ENCODE measurements around the gene MLF1.

MLF1 gene

DNA sequence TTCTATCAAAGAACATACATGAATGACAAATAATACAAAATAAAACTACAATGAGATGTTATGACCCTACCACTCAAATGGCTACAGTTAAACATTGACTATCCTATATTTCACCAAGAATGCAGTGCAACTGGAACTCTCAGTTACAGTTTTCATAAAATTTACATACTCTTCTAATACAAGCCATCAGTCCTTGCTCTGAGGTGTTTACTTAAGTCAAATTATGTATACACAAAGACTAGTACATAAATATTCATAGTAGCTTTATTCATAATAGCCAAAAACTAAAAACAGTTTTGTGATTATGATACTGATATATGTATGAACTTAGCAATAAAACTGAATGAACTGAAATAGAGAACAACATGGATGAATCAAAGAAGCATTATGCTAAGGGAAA lies 19.2 kb downstream of the MLF1 start:
- DNase-seq = no peak

GRCh38 chr3:158600787-158601186 lies 29.8 kb downstream of the MLF1 start:
- no peak for DNase-seq

GRCh38 chr3:158602227-158602626 lies 31.2 kb downstream of the MLF1 start:
- DNase-seq = no peak

DNA sequence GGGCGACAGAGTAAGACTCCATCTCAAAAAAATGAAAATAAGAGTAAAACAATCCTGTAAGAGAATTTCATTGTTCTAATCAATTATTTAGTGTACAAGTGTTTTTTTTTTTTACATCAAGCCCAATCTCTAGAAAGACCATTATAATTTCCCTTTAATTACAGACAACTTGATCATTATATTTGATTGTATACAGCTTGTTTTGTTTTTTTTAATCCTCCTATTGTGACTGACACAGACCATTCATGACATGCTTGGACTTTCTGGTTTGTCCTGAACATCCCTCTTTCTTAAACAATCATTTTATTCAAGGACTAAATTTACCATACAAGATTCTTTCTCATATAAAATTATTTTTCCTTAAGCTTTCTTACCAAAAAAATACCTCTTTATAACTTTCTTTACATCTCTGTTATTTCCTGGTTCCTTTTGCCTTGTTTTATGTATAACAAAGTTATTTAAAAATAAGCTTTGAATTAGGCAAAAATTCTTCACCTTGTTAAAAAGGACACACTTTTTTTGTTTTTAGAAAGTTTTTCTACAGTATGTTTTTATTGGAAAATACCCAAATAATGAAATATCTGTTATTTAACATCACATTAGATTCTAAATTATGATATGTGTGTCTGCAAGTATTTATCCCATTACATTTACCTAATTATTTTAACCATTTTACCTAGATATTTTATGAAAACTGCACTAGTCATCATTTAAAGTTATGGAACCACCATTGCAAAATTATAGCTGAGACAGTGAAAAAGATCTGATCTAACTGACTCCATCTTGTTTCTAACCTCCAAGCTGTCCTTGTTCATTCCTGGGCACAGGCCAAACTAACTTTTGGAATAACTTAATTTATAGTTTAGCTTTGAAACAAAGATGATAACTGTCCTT lies 47.2 kb downstream of the MLF1 start:
- DNase-seq = no peak

DNA sequence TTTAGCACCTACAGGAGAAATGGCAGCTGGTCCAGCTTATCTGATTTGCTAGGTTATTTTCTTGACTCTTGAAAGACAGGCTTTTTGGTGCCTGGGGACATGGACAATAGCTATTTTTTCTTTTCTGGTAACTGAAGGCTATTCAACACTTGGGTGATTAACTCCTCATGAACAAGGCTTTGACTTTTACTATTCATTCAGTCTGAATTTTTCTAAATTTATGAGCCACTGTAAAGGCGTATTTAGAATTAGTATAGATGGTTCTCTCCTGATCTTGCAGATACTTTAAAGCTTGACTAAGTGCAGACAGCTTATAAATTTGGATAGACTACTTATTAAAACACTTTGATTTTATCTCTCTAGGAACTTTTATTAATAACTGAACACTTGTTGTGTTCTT lies 54.9 kb downstream of the MLF1 start:
- DNase-seq = no peak

- no peak for DNase-seq
Measured at GRCh38 chr3:158631981-158632380, 61.0 kb downstream of the MLF1 start.

- no peak for DNase-seq
Measured at GRCh38 chr3:158640646-158641045, 69.7 kb downstream of the MLF1 start.

DNA sequence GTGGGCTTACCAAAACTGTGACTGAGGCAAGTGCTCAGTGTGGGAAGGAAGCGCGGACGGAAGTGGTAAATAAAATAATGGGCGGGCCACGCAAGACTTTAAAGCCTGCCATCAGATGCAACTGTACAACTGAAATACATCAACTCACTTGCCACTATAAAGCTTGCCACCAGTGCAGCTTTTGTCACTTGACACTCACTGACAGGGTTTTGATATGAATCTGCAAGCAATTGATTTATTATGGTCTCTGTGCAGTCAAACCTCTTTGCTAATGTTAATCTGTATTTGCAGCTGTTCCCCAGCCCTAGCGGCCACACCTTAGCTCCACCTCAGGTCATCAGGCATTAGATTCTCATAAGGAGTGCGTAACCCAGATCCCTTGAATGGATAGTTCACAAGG lies 71.0 kb downstream of the MLF1 start:
- DNase-seq = no peak

DNA sequence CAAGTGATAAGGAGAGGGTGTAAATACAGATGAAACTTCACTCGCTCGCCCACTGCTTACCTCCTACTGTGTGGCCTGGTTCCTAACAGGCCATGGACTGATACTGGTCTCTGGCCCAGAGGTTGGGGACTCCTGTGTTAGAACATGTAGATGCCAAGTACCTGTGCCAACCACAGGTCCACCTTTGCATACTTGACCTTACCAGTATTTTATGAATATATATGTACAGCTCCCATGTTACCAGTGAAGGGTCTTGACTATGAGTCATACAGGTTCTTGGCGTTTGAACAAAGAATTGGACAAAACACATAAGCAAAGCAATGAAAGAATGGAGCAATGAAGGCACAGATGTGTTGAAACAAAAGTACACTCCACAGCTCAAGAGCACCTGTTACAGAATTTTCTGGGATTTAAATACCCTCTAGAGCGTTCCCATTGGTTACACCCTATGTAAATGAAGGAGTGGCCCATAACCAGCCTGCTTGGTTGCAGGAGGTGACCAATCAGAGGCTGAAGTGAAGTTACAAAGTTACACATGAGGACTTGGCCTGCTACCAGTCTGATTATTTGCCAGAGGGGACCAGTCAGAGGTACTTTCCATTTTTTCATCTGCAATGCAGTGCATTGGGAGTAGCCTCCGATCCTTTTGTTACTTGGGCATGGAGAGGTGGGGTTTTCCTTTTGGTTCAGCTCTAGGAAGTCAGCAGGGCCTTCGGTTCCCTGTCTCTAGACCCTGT lies 71.6 kb downstream of the MLF1 start:
- DNase-seq = no peak

GRCh38 chr3:158644345-158644908 lies 73.4 kb downstream of the MLF1 start, which contains the start of gene GFM1:
Gene GFM1, plus strand, starts transcription at chr3:158644527. Its CDS starts 108 bp downstream, at chr3:158644635.
- peak; percentile 89 for DNase-seq

DNA sequence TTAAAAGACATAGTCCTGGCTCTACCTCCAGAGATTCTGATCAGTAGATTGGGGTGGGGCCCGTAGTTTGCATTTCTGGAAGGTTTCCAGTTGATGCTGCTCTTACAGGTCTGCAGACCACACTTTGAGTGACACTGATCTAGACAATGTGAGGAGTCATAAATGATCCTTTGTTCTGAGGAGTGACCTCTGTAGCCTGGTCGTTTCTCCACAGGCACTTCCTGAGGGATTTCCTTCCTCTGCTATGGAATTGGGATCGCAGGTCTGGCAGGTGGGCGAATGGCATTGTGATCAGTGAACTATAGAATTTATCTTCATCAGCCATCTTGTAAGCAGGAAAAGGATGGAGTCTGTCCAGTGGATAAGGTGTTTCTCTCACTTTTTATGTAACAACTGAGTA lies 78.8 kb downstream of the MLF1 start:
- no peak for DNase-seq

- no peak for DNase-seq
Measured at GRCh38 chr3:158651192-158651591, 80.2 kb downstream of the MLF1 start.

GRCh38 chr3:158652463-158652862 lies 81.5 kb downstream of the MLF1 start:
- DNase-seq = no peak
